Measurements from ENCODE around the gene MYO6. TPM values are rescaled to one million over a fixed set of nuclear protein-coding genes. Genes with fewer than 3 reads are reported as not detected.

MYO6 gene
- total RNA-seq, 2 donors from 2014 or later = 72.3 to 80.9 TPM

- no peak overlapping the region for H3K9ac ChIP-seq (ENCODE audit: low read depth in 2 of 2, low read length in 2 of 2)
- peak; percentile 76 for DNase-seq
- H3K36me3 ChIP-seq = no peaks in the 10 kb centered on the region
- no peaks in the 10 kb centered on the region for H3K9me3 ChIP-seq
- H3K4me1 ChIP-seq = no peaks in the 10 kb centered on the region
- H3K27me3 ChIP-seq = no peaks in the 10 kb centered on the region
- intact Hi-C loops (cut with DNase I) = no loop called here
- H3K27ac ChIP-seq = no peak overlapping the region
- H3K4me3 ChIP-seq = no peak overlapping the region
- peak; percentile 41 for TF ChIP-seq CTCF (IDR thresholded peaks at IDR 0.05)
These were observed 106.0 kb downstream of the MYO6 start for GRCh38 chr6:75855052-75855451.

GRCh38 chr6:75856902-75857301, 107.9 kb downstream of the MYO6 start:
- no peak for TF ChIP-seq CTCF (IDR thresholded peaks at IDR 0.05)
- Histone ChIP-seq H3K4me1 (no peaks in the 10 kb centered on the region), H3K36me3 (no peaks in the 10 kb centered on the region), H3K9me3 (no peaks in the 10 kb centered on the region), H3K9ac (ENCODE audit: low read depth in 2 of 2, low read length in 2 of 2) (no peak overlapping the region), H3K4me3 (no peak overlapping the region), H3K27ac (no peak overlapping the region), H3K27me3 (no peaks in the 10 kb centered on the region)
- no peak for DNase-seq
- intact Hi-C loops (cut with DNase I) = no loop called here

- TF ChIP-seq CTCF (IDR thresholded peaks at IDR 0.05) = no peak
- intact Hi-C loops (cut with DNase I) = no loop called here
- no peak overlapping the region for H3K27ac ChIP-seq
These were observed 114.0 kb downstream of the MYO6 start for GRCh38 chr6:75863001-75863400.

GRCh38 chr6:75863784-75864183, 114.7 kb downstream of the MYO6 start:
- Histone ChIP-seq H3K27ac (no peak overlapping the region), H3K9me3 (no peaks in the 10 kb centered on the region), H3K36me3 (no peaks in the 10 kb centered on the region), H3K4me3 (no peak overlapping the region), H3K4me1 (no peaks in the 10 kb centered on the region), H3K27me3 (no peaks in the 10 kb centered on the region), H3K9ac (ENCODE audit: low read depth in 2 of 2, low read length in 2 of 2) (no peak overlapping the region)
- TF ChIP-seq CTCF (IDR thresholded peaks at IDR 0.05) = no peak
- intact Hi-C loops (cut with DNase I) = no loop called here
- no peak for DNase-seq

More at GRCh38 chr6:75863001-75863400, 114.0 kb downstream of the MYO6 start:
- Histone ChIP-seq H3K9ac (ENCODE audit: low read depth in 2 of 2, low read length in 2 of 2) (no peak overlapping the region), H3K4me1 (no peaks in the 10 kb centered on the region), H3K27me3 (no peaks in the 10 kb centered on the region), H3K36me3 (no peaks in the 10 kb centered on the region), H3K9me3 (no peaks in the 10 kb centered on the region), H3K4me3 (no peak overlapping the region)
- DNase-seq = no peak

- no peak for DNase-seq
- H3K9me3 ChIP-seq = no peaks in the 10 kb centered on the region
- no peak overlapping the region for H3K4me3 ChIP-seq
- H3K4me1 ChIP-seq = no peaks in the 10 kb centered on the region
- intact Hi-C loops (cut with DNase I) = no loop called here
- no peak overlapping the region for H3K27ac ChIP-seq
- no peaks in the 10 kb centered on the region for H3K27me3 ChIP-seq
- H3K9ac ChIP-seq (ENCODE audit: low read depth in 2 of 2, low read length in 2 of 2) = no peak overlapping the region
- no peak for TF ChIP-seq CTCF (IDR thresholded peaks at IDR 0.05)
- no peaks in the 10 kb centered on the region for H3K36me3 ChIP-seq
These were observed 115.4 kb downstream of the MYO6 start for GRCh38 chr6:75864446-75864845.

- Histone ChIP-seq H3K27me3 (no peaks in the 10 kb centered on the region), H3K27ac (no peak overlapping the region), H3K9ac (ENCODE audit: low read depth in 2 of 2, low read length in 2 of 2) (no peak overlapping the region), H3K4me1 (no peaks in the 10 kb centered on the region), H3K4me3 (no peak overlapping the region), H3K36me3 (no peaks in the 10 kb centered on the region), H3K9me3 (no peaks in the 10 kb centered on the region)
- no peak for TF ChIP-seq CTCF (IDR thresholded peaks at IDR 0.05)
- DNase-seq = no peak
- intact Hi-C loops (cut with DNase I) = no loop called here
These were observed 121.3 kb downstream of the MYO6 start for GRCh38 chr6:75870389-75870788.
